Measurements from ENCODE around the gene SP1.

DNA sequence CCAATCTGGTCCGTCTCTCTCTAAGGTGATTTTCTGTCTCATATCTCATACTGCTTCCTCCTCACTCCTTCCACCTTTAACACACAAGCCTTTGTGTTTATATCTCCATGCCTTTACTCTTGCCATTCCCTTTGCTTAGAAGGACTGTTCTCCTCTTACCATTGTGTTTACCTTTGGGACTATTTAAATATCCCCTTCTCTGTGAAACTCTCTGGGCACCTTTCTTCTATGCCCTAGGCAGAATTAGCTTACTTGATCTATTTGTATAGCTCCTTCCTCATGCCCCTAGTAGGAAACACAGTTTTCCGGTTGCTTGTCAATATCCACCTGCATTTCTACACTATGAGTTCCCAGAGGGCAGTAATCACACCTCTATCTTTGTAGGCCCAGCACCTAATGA is 39.8 kb downstream of the SP1 start:
- TF ChIP-seq POLR2AphosphoS5 (IDR thresholded peaks at IDR 0.05) (no peak), TAF1 (IDR thresholded peaks at IDR 0.05; ENCODE audit: low read depth) (no peak), SMC3 (conservative IDR thresholded peaks at IDR 0.05; ENCODE audit: poor library complexity) (no peak)

Measured in neural cell (in vitro differentiated cells).